ENCODE results near the gene ACSM3. TPM values are rescaled to one million over a fixed set of nuclear protein-coding genes. Genes with fewer than 3 reads are reported as not detected.
A peak's percentile ranks its signal among the peaks of the same experiment; 100 is the strongest.

Gene ACSM3
- total and polyA plus RNA-seq, 9 of the 15 experiments (the other 6 are each of a cell fraction or from before 2014, with no cell fraction given), result 112 to 420 (median 182) TPM

DNA sequence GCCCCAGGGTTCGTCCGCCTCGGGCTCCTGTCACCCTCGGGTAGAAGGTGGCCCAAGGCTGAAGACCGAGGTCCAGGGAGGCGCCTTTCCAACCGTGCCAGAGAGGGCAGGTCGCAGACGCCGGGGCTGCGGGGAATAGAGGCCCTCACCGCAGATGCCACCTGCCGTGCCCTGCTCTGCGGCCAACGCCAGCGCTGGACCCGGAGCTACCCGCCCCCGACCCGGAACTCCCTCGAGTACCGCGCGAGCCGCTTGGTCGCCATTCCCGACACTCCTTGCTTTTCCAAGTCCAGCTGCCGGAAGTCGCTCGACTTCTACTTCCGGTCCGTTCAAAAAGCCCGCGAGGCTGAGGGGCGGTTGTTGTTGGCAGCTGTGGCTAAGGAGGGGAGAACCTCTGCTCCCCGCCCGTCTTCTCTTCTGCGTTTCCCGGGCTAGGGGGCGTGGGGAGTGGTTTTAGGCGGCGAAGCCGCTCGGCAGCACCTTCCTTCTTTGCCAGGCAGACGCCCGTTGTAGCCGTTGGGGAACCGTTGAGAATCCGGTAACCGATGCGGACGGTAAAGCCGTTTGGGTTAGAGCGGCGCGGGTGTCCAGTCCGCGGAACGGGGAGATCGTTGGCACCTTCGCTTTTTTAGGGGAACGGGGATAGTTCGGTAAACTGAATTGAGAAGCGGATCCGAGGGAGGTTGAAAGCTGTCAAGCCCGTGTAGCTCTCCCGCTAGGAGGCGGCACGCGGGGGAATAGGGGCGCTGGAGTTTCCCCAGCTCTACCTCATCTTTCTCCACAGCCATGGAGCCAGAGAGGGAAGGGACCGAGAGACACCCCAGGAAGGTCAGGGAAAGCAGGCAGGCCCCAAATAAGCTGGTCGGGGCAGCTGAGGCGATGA lies 42.6 kb downstream of the ACSM3 start, which contains the start of the genes ERI2 and REXO5 (continued):
- TF ChIP-seq, protein P1, sequence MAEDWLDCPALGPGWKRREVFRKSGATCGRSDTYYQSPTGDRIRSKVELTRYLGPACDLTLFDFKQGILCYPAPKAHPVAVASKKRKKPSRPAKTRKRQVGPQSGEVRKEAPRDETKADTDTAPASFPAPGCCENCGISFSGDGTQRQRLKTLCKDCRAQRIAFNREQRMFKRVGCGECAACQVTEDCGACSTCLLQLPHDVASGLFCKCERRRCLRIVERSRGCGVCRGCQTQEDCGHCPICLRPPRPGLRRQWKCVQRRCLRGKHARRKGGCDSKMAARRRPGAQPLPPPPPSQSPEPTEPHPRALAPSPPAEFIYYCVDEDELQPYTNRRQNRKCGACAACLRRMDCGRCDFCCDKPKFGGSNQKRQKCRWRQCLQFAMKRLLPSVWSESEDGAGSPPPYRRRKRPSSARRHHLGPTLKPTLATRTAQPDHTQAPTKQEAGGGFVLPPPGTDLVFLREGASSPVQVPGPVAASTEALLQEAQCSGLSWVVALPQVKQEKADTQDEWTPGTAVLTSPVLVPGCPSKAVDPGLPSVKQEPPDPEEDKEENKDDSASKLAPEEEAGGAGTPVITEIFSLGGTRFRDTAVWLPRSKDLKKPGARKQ (CRISPR knock-in tag; IDR thresholded peaks at IDR 0.05), result no peak
- TF ChIP-seq ZZZ3 (IDR thresholded peaks at IDR 0.05) (no peak), CEBPB (tag; IDR thresholded peaks at IDR 0.05) (no peak), JUND (IDR thresholded peaks at IDR 0.05; ENCODE audit: borderline replicate concordance, low read depth, low read length) (peak; percentile 21; the same call in 1 of the 2 replicates), JUND (tag; IDR thresholded peaks at IDR 0.05; ENCODE audit: borderline replicate concordance, low read depth, low read length) (no peak; the same call in 2 of the 3 replicates), NFRKB (IDR thresholded peaks at IDR 0.05; ENCODE audit: low read depth) (peak; percentile 90)
- TF ChIP-seq, protein P2, sequence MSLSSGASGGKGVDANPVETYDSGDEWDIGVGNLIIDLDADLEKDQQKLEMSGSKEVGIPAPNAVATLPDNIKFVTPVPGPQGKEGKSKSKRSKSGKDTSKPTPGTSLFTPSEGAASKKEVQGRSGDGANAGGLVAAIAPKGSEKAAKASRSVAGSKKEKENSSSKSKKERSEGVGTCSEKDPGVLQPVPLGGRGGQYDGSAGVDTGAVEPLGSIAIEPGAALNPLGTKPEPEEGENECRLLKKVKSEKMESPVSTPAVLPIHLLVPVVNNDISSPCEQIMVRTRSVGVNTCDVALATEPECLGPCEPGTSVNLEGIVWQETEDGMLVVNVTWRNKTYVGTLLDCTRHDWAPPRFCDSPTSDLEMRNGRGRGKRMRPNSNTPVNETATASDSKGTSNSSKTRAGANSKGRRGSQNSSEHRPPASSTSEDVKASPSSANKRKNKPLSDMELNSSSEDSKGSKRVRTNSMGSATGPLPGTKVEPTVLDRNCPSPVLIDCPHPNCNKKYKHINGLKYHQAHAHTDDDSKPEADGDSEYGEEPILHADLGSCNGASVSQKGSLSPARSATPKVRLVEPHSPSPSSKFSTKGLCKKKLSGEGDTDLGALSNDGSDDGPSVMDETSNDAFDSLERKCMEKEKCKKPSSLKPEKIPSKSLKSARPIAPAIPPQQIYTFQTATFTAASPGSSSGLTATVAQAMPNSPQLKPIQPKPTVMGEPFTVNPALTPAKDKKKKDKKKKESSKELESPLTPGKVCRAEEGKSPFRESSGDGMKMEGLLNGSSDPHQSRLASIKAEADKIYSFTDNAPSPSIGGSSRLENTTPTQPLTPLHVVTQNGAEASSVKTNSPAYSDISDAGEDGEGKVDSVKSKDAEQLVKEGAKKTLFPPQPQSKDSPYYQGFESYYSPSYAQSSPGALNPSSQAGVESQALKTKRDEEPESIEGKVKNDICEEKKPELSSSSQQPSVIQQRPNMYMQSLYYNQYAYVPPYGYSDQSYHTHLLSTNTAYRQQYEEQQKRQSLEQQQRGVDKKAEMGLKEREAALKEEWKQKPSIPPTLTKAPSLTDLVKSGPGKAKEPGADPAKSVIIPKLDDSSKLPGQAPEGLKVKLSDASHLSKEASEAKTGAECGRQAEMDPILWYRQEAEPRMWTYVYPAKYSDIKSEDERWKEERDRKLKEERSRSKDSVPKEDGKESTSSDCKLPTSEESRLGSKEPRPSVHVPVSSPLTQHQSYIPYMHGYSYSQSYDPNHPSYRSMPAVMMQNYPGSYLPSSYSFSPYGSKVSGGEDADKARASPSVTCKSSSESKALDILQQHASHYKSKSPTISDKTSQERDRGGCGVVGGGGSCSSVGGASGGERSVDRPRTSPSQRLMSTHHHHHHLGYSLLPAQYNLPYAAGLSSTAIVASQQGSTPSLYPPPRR (CRISPR knock-in tag; IDR thresholded peaks at IDR 0.05; ENCODE audit: borderline replicate concordance), result no peak
- TF ChIP-seq, protein P3, sequence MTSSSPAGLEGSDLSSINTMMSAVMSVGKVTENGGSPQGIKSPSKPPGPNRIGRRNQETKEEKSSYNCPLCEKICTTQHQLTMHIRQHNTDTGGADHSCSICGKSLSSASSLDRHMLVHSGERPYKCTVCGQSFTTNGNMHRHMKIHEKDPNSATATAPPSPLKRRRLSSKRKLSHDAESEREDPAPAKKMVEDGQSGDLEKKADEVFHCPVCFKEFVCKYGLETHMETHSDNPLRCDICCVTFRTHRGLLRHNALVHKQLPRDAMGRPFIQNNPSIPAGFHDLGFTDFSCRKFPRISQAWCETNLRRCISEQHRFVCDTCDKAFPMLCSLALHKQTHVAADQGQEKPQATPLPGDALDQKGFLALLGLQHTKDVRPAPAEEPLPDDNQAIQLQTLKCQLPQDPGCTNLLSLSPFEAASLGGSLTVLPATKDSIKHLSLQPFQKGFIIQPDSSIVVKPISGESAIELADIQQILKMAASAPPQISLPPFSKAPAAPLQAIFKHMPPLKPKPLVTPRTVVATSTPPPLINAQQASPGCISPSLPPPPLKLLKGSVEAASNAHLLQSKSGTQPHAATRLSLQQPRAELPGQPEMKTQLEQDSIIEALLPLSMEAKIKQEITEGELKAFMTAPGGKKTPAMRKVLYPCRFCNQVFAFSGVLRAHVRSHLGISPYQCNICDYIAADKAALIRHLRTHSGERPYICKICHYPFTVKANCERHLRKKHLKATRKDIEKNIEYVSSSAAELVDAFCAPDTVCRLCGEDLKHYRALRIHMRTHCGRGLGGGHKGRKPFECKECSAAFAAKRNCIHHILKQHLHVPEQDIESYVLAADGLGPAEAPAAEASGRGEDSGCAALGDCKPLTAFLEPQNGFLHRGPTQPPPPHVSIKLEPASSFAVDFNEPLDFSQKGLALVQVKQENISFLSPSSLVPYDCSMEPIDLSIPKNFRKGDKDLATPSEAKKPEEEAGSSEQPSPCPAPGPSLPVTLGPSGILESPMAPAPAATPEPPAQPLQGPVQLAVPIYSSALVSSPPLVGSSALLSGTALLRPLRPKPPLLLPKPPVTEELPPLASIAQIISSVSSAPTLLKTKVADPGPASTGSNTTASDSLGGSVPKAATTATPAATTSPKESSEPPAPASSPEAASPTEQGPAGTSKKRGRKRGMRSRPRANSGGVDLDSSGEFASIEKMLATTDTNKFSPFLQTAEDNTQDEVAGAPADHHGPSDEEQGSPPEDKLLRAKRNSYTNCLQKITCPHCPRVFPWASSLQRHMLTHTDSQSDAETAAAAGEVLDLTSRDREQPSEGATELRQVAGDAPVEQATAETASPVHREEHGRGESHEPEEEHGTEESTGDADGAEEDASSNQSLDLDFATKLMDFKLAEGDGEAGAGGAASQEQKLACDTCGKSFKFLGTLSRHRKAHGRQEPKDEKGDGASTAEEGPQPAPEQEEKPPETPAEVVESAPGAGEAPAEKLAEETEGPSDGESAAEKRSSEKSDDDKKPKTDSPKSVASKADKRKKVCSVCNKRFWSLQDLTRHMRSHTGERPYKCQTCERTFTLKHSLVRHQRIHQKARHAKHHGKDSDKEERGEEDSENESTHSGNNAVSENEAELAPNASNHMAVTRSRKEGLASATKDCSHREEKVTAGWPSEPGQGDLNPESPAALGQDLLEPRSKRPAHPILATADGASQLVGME (CRISPR knock-in tag; IDR thresholded peaks at IDR 0.05), result peak; percentile 21; the same call in 1 of the 2 replicates
- TF ChIP-seq, protein P4, sequence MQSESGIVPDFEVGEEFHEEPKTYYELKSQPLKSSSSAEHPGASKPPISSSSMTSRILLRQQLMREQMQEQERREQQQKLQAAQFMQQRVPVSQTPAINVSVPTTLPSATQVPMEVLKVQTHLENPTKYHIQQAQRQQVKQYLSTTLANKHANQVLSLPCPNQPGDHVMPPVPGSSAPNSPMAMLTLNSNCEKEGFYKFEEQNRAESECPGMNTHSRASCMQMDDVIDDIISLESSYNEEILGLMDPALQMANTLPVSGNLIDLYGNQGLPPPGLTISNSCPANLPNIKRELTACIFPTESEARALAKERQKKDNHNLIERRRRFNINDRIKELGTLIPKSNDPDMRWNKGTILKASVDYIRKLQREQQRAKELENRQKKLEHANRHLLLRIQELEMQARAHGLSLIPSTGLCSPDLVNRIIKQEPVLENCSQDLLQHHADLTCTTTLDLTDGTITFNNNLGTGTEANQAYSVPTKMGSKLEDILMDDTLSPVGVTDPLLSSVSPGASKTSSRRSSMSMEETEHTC (IDR thresholded peaks at IDR 0.05), result no peak
- TF ChIP-seq, protein P5, sequence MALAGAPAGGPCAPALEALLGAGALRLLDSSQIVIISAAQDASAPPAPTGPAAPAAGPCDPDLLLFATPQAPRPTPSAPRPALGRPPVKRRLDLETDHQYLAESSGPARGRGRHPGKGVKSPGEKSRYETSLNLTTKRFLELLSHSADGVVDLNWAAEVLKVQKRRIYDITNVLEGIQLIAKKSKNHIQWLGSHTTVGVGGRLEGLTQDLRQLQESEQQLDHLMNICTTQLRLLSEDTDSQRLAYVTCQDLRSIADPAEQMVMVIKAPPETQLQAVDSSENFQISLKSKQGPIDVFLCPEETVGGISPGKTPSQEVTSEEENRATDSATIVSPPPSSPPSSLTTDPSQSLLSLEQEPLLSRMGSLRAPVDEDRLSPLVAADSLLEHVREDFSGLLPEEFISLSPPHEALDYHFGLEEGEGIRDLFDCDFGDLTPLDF (CRISPR knock-in tag; IDR thresholded peaks at IDR 0.05), result peak; percentile 97

All from K562 (cell line).